Fibroblast of gingiva (primary cell): ENCODE measurements around the gene AUTS2.

Experiments
- DNase-seq: peaks from one replicate; pipeline ENCODE4 v3.0.0-alpha.2; 2011; ENCODE audit warnings: low read depth

Gene AUTS2

GRCh38 chr7:69994218-69994617 lies 395.9 kb downstream of the AUTS2 start:
- no peak for DNase-seq

DNA sequence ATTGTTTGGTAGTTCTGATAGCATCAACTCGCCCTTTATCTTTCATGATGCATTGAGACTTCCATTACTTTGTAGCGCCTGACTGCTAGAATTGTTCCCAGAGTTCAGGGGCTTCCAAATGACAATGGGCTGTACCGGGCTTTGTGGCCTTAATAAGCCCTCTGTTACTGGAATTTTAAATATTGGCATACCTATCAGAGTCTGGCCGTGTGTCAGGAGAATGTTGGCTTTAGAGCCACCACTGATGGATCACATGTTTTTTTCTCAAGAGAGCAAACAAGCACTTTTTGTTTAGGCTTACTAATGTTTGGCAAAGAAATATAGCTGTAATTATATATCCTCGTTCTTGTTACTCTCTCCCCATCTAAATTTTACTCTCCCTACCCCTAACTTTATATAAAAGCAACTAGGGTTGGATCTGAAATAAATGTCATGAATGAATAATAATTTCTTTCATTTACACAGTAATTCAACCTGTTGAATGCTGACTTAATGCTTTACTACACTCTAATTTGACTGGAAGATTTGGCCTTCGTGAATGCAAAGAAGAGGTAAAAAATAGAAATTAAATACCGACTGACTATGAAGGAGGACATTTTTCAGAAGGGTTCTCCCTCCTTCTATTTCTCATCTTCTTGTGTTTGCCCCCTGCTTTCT lies 396.7 kb downstream of the AUTS2 start:
- no peak for DNase-seq

- DNase-seq: no peak
These were observed 397.8 kb downstream of the AUTS2 start for GRCh38 chr7:69996121-69996520.

DNA sequence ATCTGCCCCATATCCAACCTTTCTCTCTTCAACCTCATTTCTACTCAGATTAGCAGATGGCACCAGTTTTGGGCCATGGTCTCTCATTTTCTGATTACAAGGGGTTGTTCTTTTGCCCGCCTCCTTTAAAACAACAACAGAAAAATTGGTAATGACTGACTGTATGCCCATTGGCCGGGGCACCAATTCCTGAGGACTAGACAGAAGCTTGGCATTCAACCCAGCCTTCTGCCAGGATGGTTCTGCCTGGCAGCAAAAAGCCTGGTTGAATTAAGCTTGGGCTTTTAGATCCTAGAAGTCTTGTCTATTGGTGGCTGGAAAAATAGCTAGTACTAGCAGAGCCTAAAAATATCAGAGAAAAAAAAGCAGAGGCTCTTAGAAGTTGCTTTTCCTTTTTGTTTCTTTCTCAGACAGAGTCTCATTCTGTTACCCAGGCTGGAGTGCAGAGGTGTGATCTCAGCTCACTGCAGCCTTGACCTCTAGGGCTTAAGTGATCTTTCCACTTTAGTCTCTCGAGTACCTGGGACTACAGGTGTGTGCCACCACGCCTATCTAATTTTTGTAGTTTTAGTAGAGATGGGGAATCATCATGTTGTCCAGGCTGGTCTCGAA lies 402.6 kb downstream of the AUTS2 start:
- DNase-seq: no peak

DNA sequence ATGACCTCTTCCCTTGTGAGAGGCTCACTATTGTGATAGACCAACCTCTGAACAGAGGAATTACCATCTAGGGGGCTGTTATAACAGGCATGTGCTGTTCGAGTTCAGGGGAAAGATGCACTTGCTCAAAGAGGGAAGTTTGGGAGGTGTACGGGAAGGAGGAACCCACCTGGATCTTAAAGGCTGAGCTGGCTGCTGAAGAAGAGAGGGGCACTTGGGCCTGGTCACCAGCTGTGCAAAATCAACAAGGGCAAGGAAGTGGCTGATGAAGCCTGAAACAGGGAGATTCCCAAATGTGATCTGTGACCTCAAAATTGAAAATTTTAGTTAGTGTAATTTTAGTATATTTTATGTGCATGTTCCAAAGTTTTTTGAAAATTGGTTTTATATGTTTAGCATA lies 407.2 kb downstream of the AUTS2 start:
- DNase-seq: no peak

- peak; percentile 11 for DNase-seq
These were observed 407.6 kb downstream of the AUTS2 start for GRCh38 chr7:70005891-70006260.

- peak; percentile 10 for DNase-seq
These were observed 408.1 kb downstream of the AUTS2 start for GRCh38 chr7:70006261-70006920.

DNA sequence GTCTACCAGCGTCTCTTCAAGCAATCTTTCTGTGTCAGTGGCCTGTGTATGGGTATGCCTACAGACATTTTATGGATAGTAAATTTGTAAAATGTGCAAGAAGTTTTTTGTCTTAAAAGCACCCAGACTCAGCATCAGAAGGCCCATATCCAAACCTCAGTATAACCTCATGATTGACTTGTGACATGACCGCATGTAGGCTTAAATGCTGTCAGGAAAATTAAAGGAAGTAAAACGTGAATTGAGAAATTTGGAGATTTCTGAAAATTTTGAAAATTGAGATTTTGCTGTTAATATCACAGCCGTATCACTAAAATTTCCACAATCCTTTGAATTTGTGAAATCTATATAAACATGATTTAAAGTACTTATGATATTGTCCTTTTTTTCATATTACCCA lies 410.2 kb downstream of the AUTS2 start:
- DNase-seq: no peak

- DNase-seq: no peak
These were observed 416.4 kb downstream of the AUTS2 start for GRCh38 chr7:70014472-70015177.

- DNase-seq: no peak
These were observed 417.1 kb downstream of the AUTS2 start for GRCh38 chr7:70015353-70015752.

DNA sequence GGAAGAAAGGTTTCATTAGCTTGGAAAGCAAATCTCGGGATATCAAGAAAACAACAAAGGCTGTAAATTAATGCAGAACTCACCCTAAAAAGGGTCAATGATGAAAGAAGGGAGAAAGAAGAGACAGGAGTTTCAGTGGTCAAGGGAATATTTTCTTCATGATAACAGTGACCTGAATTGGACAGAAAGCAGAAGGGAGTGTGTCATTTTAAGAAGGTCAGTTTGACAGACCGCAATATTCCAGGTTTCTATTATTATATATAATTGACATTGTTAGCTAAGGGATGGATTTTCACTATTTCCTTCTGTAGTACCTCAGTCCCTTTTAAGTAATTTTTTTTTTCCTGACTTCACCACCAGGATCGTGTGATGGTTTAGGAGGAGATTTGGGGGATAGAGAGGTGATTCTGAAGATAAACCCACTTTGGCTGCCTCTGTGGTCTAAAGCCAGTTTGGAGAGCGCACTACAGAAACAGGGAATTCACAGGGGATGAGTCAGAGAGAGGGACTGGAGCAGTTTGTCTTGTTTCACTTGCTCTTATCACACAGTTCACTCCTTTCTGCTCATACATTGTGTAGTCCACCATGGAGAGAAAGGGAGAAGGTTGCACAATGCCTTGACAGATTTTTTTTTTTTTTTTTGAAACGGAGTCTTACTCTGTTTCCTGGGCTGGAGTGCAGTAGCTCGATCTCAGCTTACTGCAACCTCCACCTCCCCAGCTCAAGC lies 417.9 kb downstream of the AUTS2 start:
- DNase-seq: peak; percentile 56

- peak; percentile 36 for DNase-seq
These were observed 419.1 kb downstream of the AUTS2 start for GRCh38 chr7:70017357-70017756.

- DNase-seq: no peak
These were observed 420.4 kb downstream of the AUTS2 start for GRCh38 chr7:70018700-70019099.

GRCh38 chr7:70027867-70028266 lies 429.6 kb downstream of the AUTS2 start:
- no peak for DNase-seq

- DNase-seq: no peak
These were observed 430.3 kb downstream of the AUTS2 start for GRCh38 chr7:70028620-70029019.

DNA sequence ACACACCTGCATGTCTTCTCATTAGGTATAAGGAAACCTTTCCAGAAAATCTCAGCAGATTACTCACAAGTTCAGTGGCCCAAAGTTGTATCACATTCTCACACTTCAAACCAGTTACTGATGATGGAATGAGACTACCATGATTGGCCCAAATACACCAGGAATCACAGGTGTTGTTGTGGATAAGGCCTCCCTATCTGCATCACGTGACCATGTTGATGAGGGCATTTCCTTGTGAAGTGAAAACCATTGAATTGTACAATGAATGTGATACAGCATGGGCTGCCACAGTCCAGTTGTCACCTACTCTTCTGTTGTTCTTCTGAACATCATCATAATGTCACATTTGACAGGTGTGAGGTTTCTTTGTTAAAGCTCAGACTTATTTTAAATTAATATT lies 431.7 kb downstream of the AUTS2 start:
- no peak for DNase-seq

DNA sequence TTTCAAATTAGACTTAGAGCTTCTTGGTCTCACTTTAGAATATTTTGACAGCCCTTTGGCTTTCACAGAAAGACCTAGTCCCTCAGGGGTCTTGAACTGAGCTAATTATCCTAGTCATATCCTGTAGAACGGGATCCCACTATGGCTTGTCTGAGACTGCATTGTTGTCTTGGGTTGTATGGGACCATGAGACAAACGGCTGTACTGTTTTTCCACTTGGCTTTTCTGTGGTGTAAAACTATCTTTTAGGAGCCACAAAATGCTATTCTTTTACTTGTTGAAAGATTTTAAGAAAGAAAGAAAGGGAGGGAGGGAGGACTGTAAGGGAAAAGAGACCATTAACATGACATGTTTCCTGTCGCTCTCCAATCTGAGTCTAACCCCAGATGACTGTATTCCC lies 432.5 kb downstream of the AUTS2 start:
- no peak for DNase-seq

DNA sequence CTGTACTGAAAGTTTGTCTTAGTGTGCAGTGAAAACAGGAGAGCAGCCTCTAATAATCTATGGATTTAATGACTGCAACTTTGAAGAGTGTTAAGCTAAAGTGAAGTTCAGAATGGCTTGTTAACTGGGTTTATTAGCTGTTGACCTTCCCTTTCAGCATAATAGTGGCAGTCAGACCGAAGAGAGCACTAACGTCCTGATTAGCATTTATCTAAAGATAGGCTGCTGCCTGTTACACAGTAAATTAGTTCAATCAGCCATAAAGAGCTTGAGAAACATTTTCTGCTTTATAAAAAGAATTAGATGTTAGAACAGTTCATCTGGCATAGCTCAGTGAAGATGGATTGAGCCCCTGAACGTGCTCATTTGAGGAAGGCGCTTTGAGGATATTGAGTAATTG lies 433.0 kb downstream of the AUTS2 start:
- no peak for DNase-seq

DNA sequence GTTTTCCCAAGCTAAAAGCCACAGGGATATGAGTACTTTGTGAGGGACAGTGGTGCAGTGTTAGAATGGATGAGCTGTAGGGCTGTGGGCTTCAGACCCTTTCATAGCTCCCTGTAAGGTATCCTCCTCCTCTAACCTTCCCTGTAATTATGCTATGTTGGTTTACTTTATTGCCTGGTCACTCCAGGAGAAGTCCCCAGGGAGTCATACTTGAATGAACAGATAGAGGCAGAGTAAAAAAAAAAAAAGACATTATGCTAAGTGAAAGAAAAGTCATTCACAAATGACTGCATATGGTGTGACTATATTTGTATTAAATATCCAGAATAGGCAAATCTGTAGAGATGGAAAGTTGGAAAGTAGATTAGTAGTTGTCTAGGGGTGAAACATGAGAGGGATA lies 434.4 kb downstream of the AUTS2 start:
- no peak for DNase-seq

- DNase-seq: no peak
These were observed 435.0 kb downstream of the AUTS2 start for GRCh38 chr7:70033226-70033625.

GRCh38 chr7:70034999-70035398 lies 436.7 kb downstream of the AUTS2 start:
- no peak for DNase-seq

- peak; percentile 39 for DNase-seq
These were observed 437.2 kb downstream of the AUTS2 start for GRCh38 chr7:70035519-70035918.
